Keratinocyte (primary cell): ENCODE data around the gene DLG2. TPM values are rescaled to one million over a fixed set of nuclear protein-coding genes. Genes with fewer than 3 reads are reported as not detected.

Experiments used
- DNase-seq: peaks from one replicate; pipeline ENCODE4 v3.0.0-alpha.2; 2011; ENCODE audit warnings: low read depth, missing footprints, low spot score
- FAIRE-seq: peaks from 2 replicates; lab custom pipeline; 2011; peaks lifted over from hg19 to GRCh38; lab: Jason Lieb, UNC
- H2AFZ ChIP-seq: 2 replicates; pipeline ENCODE4 v1.6.0; 2012; ENCODE audit warnings: low read length, control low read depth, inconsistent platforms; ENCODE audit not compliant: control insufficient read depth
- H3K27ac ChIP-seq: 2 replicates; pipeline ENCODE4 v1.5.1; 2011; ENCODE audit warnings: low read length; ENCODE audit not compliant: control insufficient read depth, insufficient read depth
- H3K27me3 ChIP-seq: 3 replicates; pipeline ENCODE4 v1.6.0; 2011; ENCODE audit warnings: low read length; ENCODE audit not compliant: control insufficient read depth, insufficient read depth; ENCODE audit errors: extremely low read depth
- H3K36me3 ChIP-seq, 2 experiments: 2 replicates in 1 of 2; 3 replicates in 1 of 2; pipeline ENCODE4 v1.5.1; 2011; ENCODE audit warnings: low read length in 2 of 2, mild to moderate bottlenecking in 1 of 2; ENCODE audit not compliant: control insufficient read depth in 2 of 2, insufficient read depth in 2 of 2; ENCODE audit errors: extremely low read depth in 1 of 2
- H3K4me1 ChIP-seq: 3 replicates; pipeline ENCODE4 v1.5.1; 2011; ENCODE audit warnings: low read length; ENCODE audit not compliant: control insufficient read depth, insufficient read depth; ENCODE audit errors: extremely low read depth
- H3K4me2 ChIP-seq: 3 replicates; pipeline ENCODE4 v1.6.0; 2011; ENCODE audit warnings: low read depth, low read length; ENCODE audit not compliant: control insufficient read depth, insufficient read depth; ENCODE audit errors: extremely low read depth
- H3K4me3 ChIP-seq, 3 experiments: fragments of 200-600 bp in 1 of 3; sonication (generic) in 1 of 3; 2 replicates in 2 of 3; 3 replicates in 1 of 3; pipeline ENCODE4 v1.5.1; 2011 to 2016; ENCODE audit warnings: low read length in 3 of 3, mild to moderate bottlenecking in 3 of 3, control low read depth in 2 of 3, inconsistent platforms in 1 of 3, low read depth in 1 of 3, mixed read lengths in 1 of 3, mixed run types in 1 of 3, moderate library complexity in 1 of 3; ENCODE audit not compliant: control insufficient read depth in 2 of 3, insufficient read depth in 2 of 3; ENCODE audit errors: extremely low read depth in 1 of 3
- H3K79me2 ChIP-seq: 2 replicates; pipeline ENCODE4 v1.6.0; 2012; ENCODE audit warnings: low read length; ENCODE audit not compliant: control insufficient read depth, insufficient read depth
- H3K9ac ChIP-seq: 3 replicates; pipeline ENCODE4 v1.6.0; 2011; ENCODE audit warnings: low read length; ENCODE audit not compliant: control insufficient read depth, insufficient read depth; ENCODE audit errors: extremely low read depth
- H3K9me1 ChIP-seq: 3 replicates; pipeline ENCODE4 v1.6.0; 2011; ENCODE audit warnings: low read length; ENCODE audit not compliant: control insufficient read depth, insufficient read depth; ENCODE audit errors: extremely low read depth
- H3K9me3 ChIP-seq: 2 replicates; pipeline ENCODE4 v1.5.1; 2012; ENCODE audit warnings: low read depth, low read length; ENCODE audit not compliant: control insufficient read depth
- H4K20me1 ChIP-seq: 3 replicates; pipeline ENCODE4 v1.6.0; 2011; ENCODE audit warnings: low read length; ENCODE audit not compliant: control insufficient read depth, insufficient read depth; ENCODE audit errors: extremely low read depth
- CTCF ChIP-seq, 3 experiments: IDR thresholded peaks in 1 of 3; conservative IDR thresholded peaks in 1 of 3; optimal IDR thresholded peaks in 1 of 3; 2 replicates in 2 of 3; 3 replicates in 1 of 3; pipeline versions ENCODE3 to v1.5.1; 2011; ENCODE audit warnings: low read length in 3 of 3, mild to moderate bottlenecking in 3 of 3, moderate library complexity in 2 of 3, control low read depth in 1 of 3, inconsistent platforms in 1 of 3; ENCODE audit not compliant: insufficient read depth in 2 of 3; ENCODE audit errors: extremely low read depth in 1 of 3
- EZH2 ChIP-seq: IDR thresholded peaks from one replicate; pipeline ENCODE4 v1.6.1; 2012; ENCODE audit warnings: inconsistent platforms, mild to moderate bottlenecking, low read length, moderate library complexity
- dilution Hi-C: fragments of 300-500 bp; cut with MboI; formaldehyde crosslinking; loops from one replicate; pipeline ENCODE4 v1.7.0; 2020; ENCODE audit warnings: low sequenced_read_pairs; ENCODE audit not compliant: extremely low pct_ligation_motif_present
- polyA plus RNA-seq, 5 experiments: library from polyadenylated mRNA; depleted of rRNA in 3 of 5; stranded (reverse) in 3 of 5; stranded (forward) in 1 of 5; unstranded in 1 of 5; fragments of >200 nt; gene quantifications; 1 replicate in 1 of 5; 2 replicates in 3 of 5; 3 replicates in 1 of 5; pipeline versions ENCODE4 v1.2.1 to v1.2.3, GENCODE V29; 2011 to 2012; ENCODE audit warnings: missing spikeins in 2 of 5, low read depth in 1 of 5, low replicate concordance in 1 of 5

The DLG2 gene
- polyA plus RNA-seq, 1 donor (not counting 4 experiments of a cell fraction or from before 2014, with no cell fraction given), result 0.55 TPM

DNA sequence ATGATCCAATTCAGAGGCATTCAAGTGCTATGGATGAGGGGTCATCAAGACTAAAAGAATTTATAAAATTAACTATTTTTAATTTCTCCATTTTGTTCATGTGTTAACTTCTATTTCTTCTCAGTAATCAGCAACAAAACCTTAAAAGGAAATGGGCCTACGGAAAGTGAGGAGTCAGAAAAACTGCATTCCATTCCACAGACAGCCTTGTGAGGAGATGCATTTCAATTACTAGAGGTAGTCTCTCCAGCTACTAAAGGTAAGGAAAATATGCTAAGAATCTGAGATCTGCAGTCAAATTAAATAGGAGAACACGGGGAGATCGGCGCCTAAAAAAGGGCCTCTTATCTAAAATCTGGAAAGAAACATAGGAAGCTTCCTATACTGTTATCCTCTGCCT, 661.7 kb downstream of the DLG2 start:
- Histone ChIP-seq H3K9me1 (no peaks in the 10 kb centered on the region), H3K79me2 (no peaks in the 10 kb centered on the region), H3K27me3 (no peaks in the 10 kb centered on the region), H3K9me3 (no peaks in the 10 kb centered on the region), H3K4me1 (no peaks in the 10 kb centered on the region), H3K27ac (no peak overlapping the region), H3K36me3 (no peaks in the 10 kb centered on the region), H3K9ac (no peak overlapping the region), H4K20me1 (no peaks in the 10 kb centered on the region), H3K4me3 (no peak overlapping the region), H2AFZ (no peak overlapping the region), H3K4me2 (no peak overlapping the region)
- no peak for FAIRE-seq
- no peak for TF ChIP-seq EZH2
- no peak for TF ChIP-seq CTCF (optimal IDR thresholded peaks at IDR 0.05 in 1 of 3, IDR thresholded peaks at IDR 0.05 in 1 of 3, conservative IDR thresholded peaks at IDR 0.05 in 1 of 3; ENCODE audit: extremely low read depth in 1 of 3, insufficient read depth in 2 of 3, low read length in 3 of 3)
- dilution Hi-C loops, result no loop called here
- no peak for DNase-seq

DNA sequence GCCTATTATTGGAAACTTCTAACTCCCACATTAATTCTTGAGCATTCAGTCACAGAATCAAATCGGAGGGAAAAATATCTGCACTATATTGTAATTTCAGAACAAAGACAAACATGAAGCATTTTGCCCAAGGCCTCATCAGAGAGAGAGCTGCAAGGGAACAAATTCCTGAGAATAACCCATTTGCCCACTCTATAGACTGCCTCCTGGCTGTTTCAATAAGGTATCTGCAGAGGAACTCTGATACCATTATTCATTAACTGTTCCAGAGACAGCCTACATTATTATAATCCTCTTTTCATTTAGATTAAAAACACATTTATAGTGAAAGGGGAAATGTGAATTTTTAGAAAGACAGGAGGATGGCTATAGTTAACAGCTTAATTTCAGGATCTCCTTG, 663.9 kb downstream of the DLG2 start:
- H3K9ac ChIP-seq, result no peak overlapping the region
- H3K79me2 ChIP-seq, result no peaks in the 10 kb centered on the region
- FAIRE-seq (no peak), DNase-seq (no peak)
- TF ChIP-seq EZH2, result no peak
- TF ChIP-seq CTCF (optimal IDR thresholded peaks at IDR 0.05 in 1 of 3, IDR thresholded peaks at IDR 0.05 in 1 of 3, conservative IDR thresholded peaks at IDR 0.05 in 1 of 3; ENCODE audit: extremely low read depth in 1 of 3, insufficient read depth in 2 of 3, low read length in 3 of 3), result no peak
- H3K9me3 ChIP-seq, result no peaks in the 10 kb centered on the region
- H3K4me2 ChIP-seq, result no peak overlapping the region
- H3K9me1 ChIP-seq, result no peaks in the 10 kb centered on the region
- no peaks in the 10 kb centered on the region for H3K27me3 ChIP-seq
- H3K36me3 ChIP-seq, result no peaks in the 10 kb centered on the region
- no peak overlapping the region for H3K4me3 ChIP-seq
- H3K27ac ChIP-seq, result no peak overlapping the region
- no peaks in the 10 kb centered on the region for H4K20me1 ChIP-seq
- dilution Hi-C loops, result no loop called here
- no peaks in the 10 kb centered on the region for H3K4me1 ChIP-seq
- H2AFZ ChIP-seq, result no peak overlapping the region
